Activated CD8-positive, alpha-beta memory T cell treated with anti-CD3 and anti-CD28 coated beads, Interleukin-2, amount 50 U/mL, for 4 hours (primary cell): ENCODE measurements around the gene ADCY2.

Source experiments
- DNase-seq: peaks from one replicate; pipeline ENCODE4 v3.0.0-alpha.2; 2020

ADCY2 gene

GRCh38 chr5:7802855-7803254 is 406.9 kb downstream of the ADCY2 start:
- DNase-seq = no peak

DNA sequence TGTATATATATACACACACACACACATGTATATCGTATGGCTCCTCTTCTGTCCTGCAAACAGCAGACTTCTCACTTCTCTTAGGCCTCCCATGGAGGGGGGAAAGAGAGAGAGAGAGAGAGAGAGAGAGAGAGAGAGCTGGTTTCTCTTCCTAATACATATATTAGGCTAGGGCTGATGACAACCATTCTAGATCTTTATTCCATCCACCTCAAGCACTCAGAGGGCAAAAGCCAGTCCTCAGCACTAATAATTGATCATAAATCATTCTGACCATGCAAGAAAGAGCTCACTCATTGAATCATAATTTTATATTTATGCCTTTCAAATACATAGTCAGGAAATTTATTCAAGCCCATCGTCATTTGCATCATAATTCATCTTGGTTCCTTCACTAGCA is 408.0 kb downstream of the ADCY2 start:
- no peak for DNase-seq

GRCh38 chr5:7805379-7805778 is 409.4 kb downstream of the ADCY2 start:
- no peak for DNase-seq

DNA sequence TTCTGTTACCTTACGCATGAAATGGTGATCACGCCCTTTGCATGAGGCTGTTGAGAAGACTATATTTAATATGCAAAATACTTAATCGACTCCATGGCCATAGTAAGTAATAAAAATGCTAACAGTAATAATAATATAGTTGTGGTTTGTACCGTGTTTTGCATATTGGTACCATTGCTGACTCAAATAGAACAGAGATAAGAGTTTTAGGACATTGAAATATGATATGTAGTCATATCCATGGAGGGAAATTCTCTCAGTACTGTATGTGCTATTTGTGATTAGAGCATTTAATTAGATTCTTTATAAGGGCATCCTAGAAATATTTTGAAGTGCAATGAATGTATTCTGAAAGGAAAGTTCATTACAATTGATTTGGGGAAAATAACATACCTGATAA is 413.1 kb downstream of the ADCY2 start:
- DNase-seq = no peak

DNA sequence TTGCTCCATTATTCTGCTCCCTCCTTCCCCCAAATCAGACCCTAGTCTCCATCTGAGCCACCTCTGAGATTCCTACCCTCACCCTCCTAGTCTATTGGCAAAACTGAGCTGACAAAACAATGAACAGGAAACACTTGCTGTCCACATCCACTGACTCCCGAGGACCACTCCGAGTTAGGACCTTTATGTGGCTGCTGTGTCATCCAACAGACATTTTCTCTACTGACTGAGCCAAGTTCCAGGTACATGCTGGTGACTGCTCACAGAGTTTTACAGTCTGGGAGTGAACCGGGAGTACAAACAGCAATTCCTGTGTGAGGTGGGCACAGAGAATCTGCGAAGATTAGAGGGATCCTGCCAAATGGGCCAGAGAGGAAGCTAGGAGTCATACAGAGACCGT is 415.8 kb downstream of the ADCY2 start:
- no peak for DNase-seq

DNA sequence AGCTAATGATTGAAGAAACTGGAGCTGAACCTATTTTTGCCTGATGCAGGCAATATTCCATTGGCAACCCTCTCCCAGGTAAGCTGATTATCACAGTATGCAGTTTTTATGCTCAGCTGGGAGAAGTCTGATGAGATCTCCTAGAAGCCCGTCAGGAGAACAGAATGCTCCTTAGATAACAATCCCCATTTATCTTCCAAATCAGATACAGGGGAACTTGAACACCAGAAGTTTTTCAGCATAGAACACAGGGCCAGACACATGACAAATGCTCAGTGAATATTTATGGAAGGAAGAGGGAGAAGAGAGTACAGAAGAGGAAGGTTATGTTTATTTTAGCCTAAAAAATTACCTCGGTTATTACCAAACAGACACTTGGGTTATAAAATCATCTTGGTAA is 417.1 kb downstream of the ADCY2 start:
- no peak for DNase-seq

- DNase-seq = no peak
Observed at GRCh38 chr5:7813576-7813975, 417.6 kb downstream of the ADCY2 start.

DNA sequence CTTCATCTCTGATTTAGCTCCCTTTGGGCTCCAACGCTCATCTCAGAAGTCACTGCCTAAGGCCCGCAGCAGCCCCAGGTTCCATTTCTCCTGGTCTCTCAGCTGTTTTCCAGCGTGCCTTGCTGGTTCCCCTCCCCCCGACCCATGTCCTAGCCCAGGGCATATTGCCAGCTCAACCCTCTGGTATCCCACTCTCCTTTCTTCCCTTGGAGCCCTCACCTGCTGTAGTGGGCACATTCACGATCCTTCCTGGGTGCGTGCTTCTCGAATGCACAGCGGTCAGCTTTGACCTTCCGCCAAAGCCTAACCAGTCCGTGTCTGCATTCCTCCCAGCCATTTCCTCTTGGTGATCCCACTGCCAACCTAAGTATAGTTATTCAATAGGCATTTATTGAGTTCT is 418.9 kb downstream of the ADCY2 start:
- no peak for DNase-seq

DNA sequence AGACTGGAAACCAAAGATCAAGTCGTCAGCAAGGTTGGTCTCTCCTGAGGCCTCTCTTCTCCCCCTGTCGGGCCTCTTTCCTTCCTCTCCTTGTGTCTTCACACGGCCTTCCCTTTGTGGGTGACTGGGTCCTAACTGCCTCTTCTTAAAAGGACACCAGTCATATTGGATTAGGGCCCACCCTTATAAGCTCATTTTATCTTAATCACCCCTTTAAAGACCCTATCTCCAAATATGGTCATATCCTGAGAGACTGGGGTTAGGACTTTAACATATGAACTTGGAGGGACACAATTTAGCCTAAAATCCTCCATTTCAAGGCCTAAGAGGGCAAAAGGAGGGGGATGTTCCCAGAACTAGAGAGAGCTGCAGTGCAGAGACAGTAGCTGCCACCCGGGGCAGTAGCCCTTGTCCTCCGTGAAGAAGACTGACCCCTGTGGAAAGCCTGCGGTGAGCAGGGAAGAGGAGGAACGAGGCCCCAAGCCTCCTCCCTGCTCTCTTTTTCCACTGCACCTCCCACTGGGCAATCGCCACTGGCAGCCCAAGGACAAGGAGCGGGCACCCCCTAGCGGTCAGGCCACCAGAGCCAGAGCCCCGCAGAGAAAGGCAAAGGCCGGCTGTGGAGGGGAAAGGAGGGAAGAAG is 420.1 kb downstream of the ADCY2 start:
- DNase-seq = peak; percentile 55

DNA sequence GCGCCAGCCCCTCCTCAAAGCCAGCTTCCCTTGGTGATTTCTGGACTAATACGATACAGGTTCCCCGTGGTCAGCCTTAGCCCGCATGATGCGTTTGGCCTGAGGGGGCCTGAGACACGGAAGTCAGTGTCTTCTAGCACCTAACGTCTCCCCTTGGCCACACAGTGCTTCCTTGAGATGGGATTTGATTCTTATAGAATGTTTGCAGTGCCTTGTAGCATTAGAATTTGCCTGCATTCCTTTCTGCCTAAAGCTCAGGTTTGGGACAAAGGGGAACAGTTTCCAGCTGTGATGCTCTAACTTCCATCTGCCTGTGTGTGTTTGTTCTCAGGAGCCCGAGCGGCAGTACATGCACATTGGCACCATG is 420.6 kb downstream of the ADCY2 start:
- DNase-seq = no peak

GRCh38 chr5:7822449-7822848 is 426.5 kb downstream of the ADCY2 start:
- DNase-seq = no peak

GRCh38 chr5:7823594-7823993 is 427.7 kb downstream of the ADCY2 start:
- DNase-seq = no peak

DNA sequence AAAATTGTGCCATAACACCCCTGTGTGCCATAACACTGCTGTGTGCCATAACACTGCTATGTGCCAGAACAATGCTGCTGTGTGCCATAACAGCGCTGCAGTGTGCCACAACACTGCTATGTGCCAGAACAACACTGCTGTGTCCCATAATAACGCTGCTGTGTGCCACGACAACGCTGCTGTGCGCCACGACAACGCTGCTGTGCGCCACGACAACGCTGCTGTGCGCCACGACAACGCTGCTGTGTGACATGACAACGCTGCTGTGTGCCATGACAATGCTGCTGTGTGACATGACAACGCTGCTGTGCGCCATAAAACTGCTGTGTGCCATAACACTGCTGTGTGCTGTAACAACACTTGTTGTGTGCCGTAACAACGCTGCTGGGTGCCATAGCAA is 429.1 kb downstream of the ADCY2 start:
- no peak for DNase-seq

GRCh38 chr5:7825630-7826029 is 429.7 kb downstream of the ADCY2 start:
- no peak for DNase-seq

DNA sequence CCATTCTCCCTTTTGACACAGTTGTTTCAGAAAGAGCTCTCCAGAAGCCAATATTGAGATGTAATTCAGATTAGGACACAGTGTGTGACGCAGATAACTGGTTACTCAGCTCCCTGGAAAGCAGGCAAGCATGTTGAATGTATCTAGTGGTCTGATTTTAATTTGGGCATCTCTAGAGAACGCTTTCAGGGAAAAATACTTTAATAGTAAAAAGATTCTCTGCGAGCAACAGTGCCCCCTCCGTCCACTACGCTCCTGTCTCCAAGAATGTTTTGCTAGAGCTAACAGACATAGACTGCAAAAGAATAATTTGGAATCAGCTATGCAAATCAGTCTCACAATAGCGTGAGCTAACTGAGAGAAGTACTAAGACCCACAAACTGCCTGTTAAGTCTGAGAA is 431.7 kb downstream of the ADCY2 start:
- no peak for DNase-seq

DNA sequence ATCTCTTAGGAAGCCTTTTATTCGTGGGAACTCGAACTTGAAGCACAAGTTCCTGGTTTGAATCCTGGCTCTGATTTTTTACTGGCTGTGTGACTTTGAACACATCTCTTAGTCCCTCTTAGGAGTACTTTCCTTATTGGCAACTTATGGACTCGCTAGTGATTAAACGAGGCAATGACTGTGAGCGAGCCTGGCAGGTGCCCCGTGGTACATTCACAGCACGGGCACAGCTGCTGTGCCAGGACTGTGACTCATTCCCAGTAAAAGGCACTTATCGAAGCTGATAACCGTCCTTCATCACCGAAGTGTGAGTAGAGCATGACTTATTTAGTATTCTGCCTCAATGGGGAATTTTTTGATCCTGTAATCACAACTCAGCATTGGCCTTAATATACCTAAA is 432.3 kb downstream of the ADCY2 start:
- DNase-seq = no peak

GRCh38 chr5:7834982-7835381 is 439.0 kb downstream of the ADCY2 start:
- no peak for DNase-seq

GRCh38 chr5:7837403-7837802 is 441.5 kb downstream of the ADCY2 start:
- DNase-seq = no peak

GRCh38 chr5:7842531-7842930 is 446.6 kb downstream of the ADCY2 start:
- DNase-seq = no peak

GRCh38 chr5:7844901-7845300 is 449.0 kb downstream of the ADCY2 start:
- DNase-seq = no peak

GRCh38 chr5:7845557-7845956 is 449.6 kb downstream of the ADCY2 start:
- no peak for DNase-seq

GRCh38 chr5:7846327-7846726 is 450.4 kb downstream of the ADCY2 start:
- DNase-seq = no peak

GRCh38 chr5:7848296-7848695 is 452.4 kb downstream of the ADCY2 start:
- no peak for DNase-seq

- peak; percentile 17 for DNase-seq
Observed at GRCh38 chr5:7849681-7850394, 453.9 kb downstream of the ADCY2 start.
